ENCODE results near the gene SLC13A4.
A peak's percentile ranks its signal among the peaks of the same experiment; 100 is the strongest.

The SLC13A4 gene

DNA sequence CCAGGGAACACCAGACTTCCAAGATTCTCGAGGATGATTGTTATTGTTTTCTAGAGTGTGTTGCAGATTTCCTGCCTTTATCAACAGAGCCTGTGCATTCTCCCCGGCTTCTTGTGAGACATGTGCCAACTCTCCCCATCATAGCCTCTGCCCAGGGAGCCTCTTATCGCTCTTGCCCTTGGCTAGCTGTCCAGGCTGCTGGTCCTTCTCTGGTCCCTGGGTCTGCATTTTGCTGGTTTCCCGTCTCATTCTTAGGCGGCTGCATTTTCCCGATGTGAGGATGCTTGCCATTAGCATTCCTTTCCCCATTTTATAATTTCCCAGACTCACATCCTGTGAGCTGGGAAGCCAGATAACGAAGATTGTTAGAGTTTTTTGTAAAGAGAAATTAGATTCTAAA, 15.2 kb downstream of the SLC13A4 start:
- Histone ChIP-seq H2BK5ac (ENCODE audit: low read length) (no peak overlapping the region), H3K4me3 (ENCODE audit: low read length) (no peak overlapping the region), H3K36me3 (ENCODE audit: control insufficient read depth, insufficient read depth, low read length) (no peaks in the 10 kb centered on the region), H3K79me1 (ENCODE audit: low read length) (no peaks in the 10 kb centered on the region), H3K4me1 (ENCODE audit: control insufficient read depth, low read depth, low read length) (peaks cover 22% of the 10 kb centered on the region), H3K27ac (ENCODE audit: low read depth, low read length) (no peak overlapping the region), H3K4ac (ENCODE audit: low read depth, low read length) (no peak overlapping the region), H2AK5ac (ENCODE audit: low read length) (no peak overlapping the region), H3K79me2 (ENCODE audit: control insufficient read depth, insufficient read depth, low read length) (no peaks in the 10 kb centered on the region), H3K4me2 (ENCODE audit: low read length) (no peak overlapping the region), H3K27me3 (ENCODE audit: insufficient read depth, low read length, poor library complexity) (no peaks in the 10 kb centered on the region), H3K18ac (ENCODE audit: low read length) (no peak overlapping the region), H3K56ac (ENCODE audit: low read length) (peak overlapping the region; percentile 61), H3K9ac (ENCODE audit: low read length) (no peak overlapping the region), H2BK15ac (replicated peaks; ENCODE audit: low read depth) (no peak overlapping the region), H4K8ac (ENCODE audit: low read depth, low read length) (no peak overlapping the region), H3K23ac (ENCODE audit: low read length) (no peak overlapping the region), H4K5ac (ENCODE audit: low read length) (no peak overlapping the region), H2BK120ac (ENCODE audit: low read depth, low read length) (no peak overlapping the region)
- no peak for DNase-seq
- no CpG with 5 or more reads among the region's 7 CpGs for WGBS (ENCODE audit: extremely low coverage, insufficient coverage, low lambda C conversion rate)

DNA sequence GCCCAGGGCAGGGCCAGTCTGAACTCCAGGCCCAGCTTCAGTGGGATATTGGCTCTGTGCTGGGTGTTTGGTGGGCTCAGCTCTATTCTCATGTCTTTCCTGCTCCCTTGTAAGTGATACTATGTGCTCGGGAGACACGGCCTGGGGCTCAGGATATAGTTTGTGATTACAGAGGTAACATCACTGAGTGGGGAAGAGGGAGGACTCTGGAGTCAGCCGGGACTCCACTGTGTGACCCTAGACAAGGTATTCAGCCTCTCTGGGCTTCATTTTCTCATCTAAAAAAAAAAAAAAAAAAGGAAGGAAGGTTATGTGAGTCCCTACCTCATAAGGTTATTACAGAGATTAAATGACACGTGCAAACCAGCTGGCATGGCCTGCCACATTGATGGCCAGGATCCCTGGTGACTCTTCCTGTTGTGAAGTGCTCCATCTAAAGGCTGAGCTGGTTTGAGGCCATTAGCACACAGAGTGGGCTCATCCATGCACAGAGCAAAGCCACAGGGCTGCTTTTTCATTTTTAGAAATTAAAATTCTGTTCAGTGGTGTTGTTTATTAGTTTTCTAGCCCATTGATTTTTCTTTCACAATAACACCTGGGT, 15.7 kb downstream of the SLC13A4 start:
- Histone ChIP-seq H3K4me2 (ENCODE audit: low read length) (no peak overlapping the region), H3K27me3 (ENCODE audit: insufficient read depth, low read length, poor library complexity) (no peaks in the 10 kb centered on the region), H3K36me3 (ENCODE audit: control insufficient read depth, insufficient read depth, low read length) (no peaks in the 10 kb centered on the region), H3K23ac (ENCODE audit: low read length) (no peak overlapping the region), H3K4me1 (ENCODE audit: control insufficient read depth, low read depth, low read length) (peaks cover 22% of the 10 kb centered on the region), H2BK5ac (ENCODE audit: low read length) (no peak overlapping the region), H3K79me2 (ENCODE audit: control insufficient read depth, insufficient read depth, low read length) (no peaks in the 10 kb centered on the region), H3K79me1 (ENCODE audit: low read length) (no peaks in the 10 kb centered on the region), H3K4ac (ENCODE audit: low read depth, low read length) (no peak overlapping the region), H2BK120ac (ENCODE audit: low read depth, low read length) (no peak overlapping the region), H4K5ac (ENCODE audit: low read length) (no peak overlapping the region), H3K18ac (ENCODE audit: low read length) (no peak overlapping the region), H3K9ac (ENCODE audit: low read length) (no peak overlapping the region), H3K56ac (ENCODE audit: low read length) (no peak overlapping the region), H2AK5ac (ENCODE audit: low read length) (no peak overlapping the region), H3K27ac (ENCODE audit: low read depth, low read length) (no peak overlapping the region), H2BK15ac (replicated peaks; ENCODE audit: low read depth) (no peak overlapping the region), H3K4me3 (ENCODE audit: low read length) (no peak overlapping the region), H4K8ac (ENCODE audit: low read depth, low read length) (no peak overlapping the region)
- DNase-seq, result no peak
- no CpG with 5 or more reads among the region's 4 CpGs for WGBS (ENCODE audit: extremely low coverage, insufficient coverage, low lambda C conversion rate)

DNA sequence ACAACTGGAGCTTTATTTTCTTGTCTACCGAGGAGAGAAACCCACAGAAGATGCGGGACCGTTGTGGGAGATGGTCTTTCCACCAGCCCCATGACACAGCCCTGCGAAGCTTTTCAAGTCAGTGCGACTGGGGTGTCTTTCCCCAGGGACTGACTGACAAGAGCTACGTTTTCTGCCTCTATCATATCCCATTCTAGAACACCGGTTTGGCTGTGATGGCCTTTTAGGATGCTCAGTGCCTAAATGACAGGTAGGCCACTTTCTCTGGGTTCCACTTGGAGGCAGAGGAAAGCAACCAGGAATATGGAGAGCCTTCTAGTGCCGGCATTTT, 16.9 kb downstream of the SLC13A4 start:
- DNase-seq, result no peak
- Histone ChIP-seq H2AK5ac (ENCODE audit: low read length) (no peak overlapping the region), H3K9ac (ENCODE audit: low read length) (no peak overlapping the region), H3K4me3 (ENCODE audit: low read length) (no peak overlapping the region), H2BK5ac (ENCODE audit: low read length) (no peak overlapping the region), H3K27ac (ENCODE audit: low read depth, low read length) (no peak overlapping the region), H3K4me1 (ENCODE audit: control insufficient read depth, low read depth, low read length) (peaks cover 20% of the 10 kb centered on the region), H3K4me2 (ENCODE audit: low read length) (no peak overlapping the region), H3K18ac (ENCODE audit: low read length) (no peak overlapping the region), H4K8ac (ENCODE audit: low read depth, low read length) (no peak overlapping the region), H3K27me3 (ENCODE audit: insufficient read depth, low read length, poor library complexity) (no peaks in the 10 kb centered on the region), H3K36me3 (ENCODE audit: control insufficient read depth, insufficient read depth, low read length) (no peaks in the 10 kb centered on the region), H3K79me2 (ENCODE audit: control insufficient read depth, insufficient read depth, low read length) (no peaks in the 10 kb centered on the region), H3K79me1 (ENCODE audit: low read length) (no peaks in the 10 kb centered on the region), H2BK15ac (replicated peaks; ENCODE audit: low read depth) (no peak overlapping the region), H3K4ac (ENCODE audit: low read depth, low read length) (no peak overlapping the region), H3K23ac (ENCODE audit: low read length) (no peak overlapping the region), H2BK120ac (ENCODE audit: low read depth, low read length) (no peak overlapping the region), H3K56ac (ENCODE audit: low read length) (peak overlapping the region; percentile 52), H4K5ac (ENCODE audit: low read length) (no peak overlapping the region)
- no CpG with 5 or more reads among the region's 8 CpGs for WGBS (ENCODE audit: extremely low coverage, insufficient coverage, low lambda C conversion rate)

- no peak overlapping the region for H3K9ac ChIP-seq (ENCODE audit: low read length)
- no peak overlapping the region for H3K23ac ChIP-seq (ENCODE audit: low read length)
- H3K4me2 ChIP-seq (ENCODE audit: low read length), result peak overlapping the region; percentile 41
- no peak overlapping the region for H2BK120ac ChIP-seq (ENCODE audit: low read depth, low read length)
- no peak overlapping the region for H3K18ac ChIP-seq (ENCODE audit: low read length)
- no peak overlapping the region for H2AK5ac ChIP-seq (ENCODE audit: low read length)
- H4K5ac ChIP-seq (ENCODE audit: low read length), result no peak overlapping the region
- H3K56ac ChIP-seq (ENCODE audit: low read length), result peak overlapping the region; percentile 54
- no peaks in the 10 kb centered on the region for H3K79me2 ChIP-seq (ENCODE audit: control insufficient read depth, insufficient read depth, low read length)
- no peaks in the 10 kb centered on the region for H3K79me1 ChIP-seq (ENCODE audit: low read length)
- no peak overlapping the region for H4K8ac ChIP-seq (ENCODE audit: low read depth, low read length)
- peaks cover 17% of the 10 kb centered on the region for H3K4me1 ChIP-seq (ENCODE audit: control insufficient read depth, low read depth, low read length)
- H2BK5ac ChIP-seq (ENCODE audit: low read length), result no peak overlapping the region
- H3K36me3 ChIP-seq (ENCODE audit: control insufficient read depth, insufficient read depth, low read length), result no peaks in the 10 kb centered on the region
- no peak overlapping the region for H3K4me3 ChIP-seq (ENCODE audit: low read length)
- no CpG with 5 or more reads among the region's 11 CpGs for WGBS (ENCODE audit: extremely low coverage, insufficient coverage, low lambda C conversion rate)
- H2BK15ac ChIP-seq (replicated peaks; ENCODE audit: low read depth), result no peak overlapping the region
- DNase-seq, result peak; percentile 48
- no peak overlapping the region for H3K27ac ChIP-seq (ENCODE audit: low read depth, low read length)
- no peak overlapping the region for H3K4ac ChIP-seq (ENCODE audit: low read depth, low read length)
- H3K27me3 ChIP-seq (ENCODE audit: insufficient read depth, low read length, poor library complexity), result no peaks in the 10 kb centered on the region
These were observed 17.4 kb downstream of the SLC13A4 start for GRCh38 chr7:135710417-135711138.

DNA sequence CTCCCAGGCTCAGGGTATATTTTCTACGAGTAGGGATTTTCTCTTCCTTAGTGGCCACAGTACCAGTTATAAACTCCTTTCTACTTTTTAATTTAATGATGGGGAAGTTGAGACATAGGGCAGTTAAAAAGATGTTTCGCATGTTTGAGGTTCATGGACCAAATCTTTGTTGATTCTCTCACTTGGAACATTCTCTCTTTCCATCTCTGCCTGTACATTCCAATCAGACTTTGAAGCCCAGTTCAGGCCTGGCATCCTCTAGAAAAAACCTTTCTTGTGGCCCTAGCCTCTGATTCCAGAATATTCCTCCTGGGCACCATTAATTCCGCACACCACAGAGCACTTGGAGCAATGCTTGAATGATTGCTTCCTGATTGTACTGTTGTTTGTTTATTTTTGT, 18.5 kb downstream of the SLC13A4 start:
- Histone ChIP-seq H3K27ac (ENCODE audit: low read depth, low read length) (no peak overlapping the region), H2BK15ac (replicated peaks; ENCODE audit: low read depth) (no peak overlapping the region), H3K18ac (ENCODE audit: low read length) (no peak overlapping the region), H3K27me3 (ENCODE audit: insufficient read depth, low read length, poor library complexity) (no peaks in the 10 kb centered on the region), H3K4me2 (ENCODE audit: low read length) (no peak overlapping the region), H2BK120ac (ENCODE audit: low read depth, low read length) (no peak overlapping the region), H3K79me1 (ENCODE audit: low read length) (no peaks in the 10 kb centered on the region), H3K4me1 (ENCODE audit: control insufficient read depth, low read depth, low read length) (peaks cover 17% of the 10 kb centered on the region), H3K23ac (ENCODE audit: low read length) (no peak overlapping the region), H4K5ac (ENCODE audit: low read length) (no peak overlapping the region), H3K79me2 (ENCODE audit: control insufficient read depth, insufficient read depth, low read length) (no peaks in the 10 kb centered on the region), H3K56ac (ENCODE audit: low read length) (no peak overlapping the region), H3K36me3 (ENCODE audit: control insufficient read depth, insufficient read depth, low read length) (no peaks in the 10 kb centered on the region), H3K4me3 (ENCODE audit: low read length) (no peak overlapping the region), H3K9ac (ENCODE audit: low read length) (no peak overlapping the region), H4K8ac (ENCODE audit: low read depth, low read length) (no peak overlapping the region), H2BK5ac (ENCODE audit: low read length) (no peak overlapping the region), H3K4ac (ENCODE audit: low read depth, low read length) (no peak overlapping the region), H2AK5ac (ENCODE audit: low read length) (no peak overlapping the region)
- no CpG with 5 or more reads among the region's 3 CpGs for WGBS (ENCODE audit: extremely low coverage, insufficient coverage, low lambda C conversion rate)
- DNase-seq, result no peak

- Histone ChIP-seq H2AK5ac (ENCODE audit: low read length) (no peak overlapping the region), H3K36me3 (ENCODE audit: control insufficient read depth, insufficient read depth, low read length) (no peaks in the 10 kb centered on the region), H3K18ac (ENCODE audit: low read length) (no peak overlapping the region), H4K8ac (ENCODE audit: low read depth, low read length) (no peak overlapping the region), H3K79me2 (ENCODE audit: control insufficient read depth, insufficient read depth, low read length) (no peaks in the 10 kb centered on the region), H3K56ac (ENCODE audit: low read length) (no peak overlapping the region), H3K4me2 (ENCODE audit: low read length) (no peak overlapping the region), H4K5ac (ENCODE audit: low read length) (no peak overlapping the region), H3K4ac (ENCODE audit: low read depth, low read length) (no peak overlapping the region), H3K23ac (ENCODE audit: low read length) (no peak overlapping the region), H3K9ac (ENCODE audit: low read length) (no peak overlapping the region), H3K4me3 (ENCODE audit: low read length) (no peak overlapping the region), H2BK5ac (ENCODE audit: low read length) (no peak overlapping the region), H3K4me1 (ENCODE audit: control insufficient read depth, low read depth, low read length) (peaks cover 17% of the 10 kb centered on the region), H3K27me3 (ENCODE audit: insufficient read depth, low read length, poor library complexity) (no peaks in the 10 kb centered on the region), H2BK15ac (replicated peaks; ENCODE audit: low read depth) (no peak overlapping the region), H3K27ac (ENCODE audit: low read depth, low read length) (no peak overlapping the region), H2BK120ac (ENCODE audit: low read depth, low read length) (no peak overlapping the region), H3K79me1 (ENCODE audit: low read length) (no peaks in the 10 kb centered on the region)
- no CpG with 5 or more reads among the region's 14 CpGs for WGBS (ENCODE audit: extremely low coverage, insufficient coverage, low lambda C conversion rate)
- DNase-seq, result peak; percentile 49
These were observed 19.9 kb downstream of the SLC13A4 start for GRCh38 chr7:135708041-135708440.

All from mesendoderm (in vitro differentiated cells).